ENCODE data around the gene SLC34A3. TPM values are rescaled to one million over a fixed set of nuclear protein-coding genes. Genes with fewer than 3 reads are reported as not detected.

SLC34A3 gene
- total RNA-seq, 2 experiments from 2014 or later: not detected

DNA sequence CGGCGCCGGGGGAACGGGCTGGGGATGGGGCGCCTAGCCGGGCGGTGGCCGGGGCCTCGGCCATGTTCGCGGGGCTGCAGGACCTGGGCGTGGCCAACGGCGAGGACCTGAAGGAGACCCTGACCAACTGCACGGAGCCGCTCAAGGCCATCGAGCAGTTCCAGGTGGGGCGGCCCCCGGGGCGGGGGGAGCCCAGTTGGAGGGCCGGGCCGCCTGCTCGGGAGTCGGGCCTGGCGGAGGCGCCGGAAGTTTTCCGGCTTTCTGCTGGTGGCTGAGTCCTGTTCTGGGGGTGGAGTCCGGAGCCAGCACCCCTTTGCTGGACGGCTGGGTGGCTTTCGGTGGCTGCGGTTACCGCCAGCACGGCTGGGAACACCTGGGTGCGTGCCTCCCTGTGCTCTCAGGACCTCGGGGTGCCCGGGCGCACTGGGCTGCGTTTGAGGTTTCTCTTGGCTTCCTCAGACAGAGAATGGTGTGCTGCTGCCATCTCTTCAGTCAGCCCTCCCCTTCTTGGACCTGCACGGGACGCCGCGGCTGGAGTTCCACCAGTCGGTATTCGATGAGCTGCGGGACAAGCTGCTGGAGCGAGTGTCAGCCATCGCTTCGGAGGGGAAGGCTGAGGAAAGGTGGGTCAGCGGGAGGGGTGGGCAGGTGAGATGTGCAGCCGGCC lies 24.9 kb downstream of the SLC34A3 start:
- Histone ChIP-seq H3K36me3 (ENCODE audit: insufficient read depth, low read length) (peaks cover 39% of the 10 kb centered on the region), H3K4me3 (ENCODE audit: low read depth, low read length, poor library complexity, severe bottlenecking) (peak overlapping the region; percentile 98), H3K9me3 (ENCODE audit: low read length) (no peaks in the 10 kb centered on the region), H3K9me2 (ENCODE audit: insufficient read depth, low read length) (no peaks in the 10 kb centered on the region), H3K27ac (ENCODE audit: low read depth, low read length, poor library complexity, severe bottlenecking) (peak overlapping the region; percentile 62), H3K79me2 (ENCODE audit: insufficient read depth, low read depth, low read length) (peaks cover 24% of the 10 kb centered on the region), H3K4me1 (ENCODE audit: insufficient read depth, low read length, poor library complexity, severe bottlenecking) (peaks cover 53% of the 10 kb centered on the region), H3K4me2 (ENCODE audit: low read length) (peak overlapping the region; percentile 93), H4K20me1 (ENCODE audit: insufficient read depth, low read length) (peaks cover 5% of the 10 kb centered on the region; the same call in 1 of the 2 replicates), H2AFZ (ENCODE audit: low read length) (peak overlapping the region; percentile 32; the same call in 1 of the 2 replicates)
- POLR2A ChIA-PET: interaction anchor here (0.9 to 4.4 kb wide), 3 partner anchors 14 to 126 kb away, joined by 3 to 26 read pairs (median 3); partner anchors contain the start of gene TUBB4B
- CTCF ChIA-PET (ENCODE audit: unreplicated experiment): no interaction called here
- peak; percentile 42 for DNase-seq (ENCODE audit: low spot score)
- intact Hi-C loops (cut with micrococcal nuclease; ENCODE audit: unreplicated experiment): loop anchor here (1.0 kb wide), 1 partner anchor 14 kb away; the partner anchor contains the start of gene TUBB4B
- TF ChIP-seq, protein P1, sequence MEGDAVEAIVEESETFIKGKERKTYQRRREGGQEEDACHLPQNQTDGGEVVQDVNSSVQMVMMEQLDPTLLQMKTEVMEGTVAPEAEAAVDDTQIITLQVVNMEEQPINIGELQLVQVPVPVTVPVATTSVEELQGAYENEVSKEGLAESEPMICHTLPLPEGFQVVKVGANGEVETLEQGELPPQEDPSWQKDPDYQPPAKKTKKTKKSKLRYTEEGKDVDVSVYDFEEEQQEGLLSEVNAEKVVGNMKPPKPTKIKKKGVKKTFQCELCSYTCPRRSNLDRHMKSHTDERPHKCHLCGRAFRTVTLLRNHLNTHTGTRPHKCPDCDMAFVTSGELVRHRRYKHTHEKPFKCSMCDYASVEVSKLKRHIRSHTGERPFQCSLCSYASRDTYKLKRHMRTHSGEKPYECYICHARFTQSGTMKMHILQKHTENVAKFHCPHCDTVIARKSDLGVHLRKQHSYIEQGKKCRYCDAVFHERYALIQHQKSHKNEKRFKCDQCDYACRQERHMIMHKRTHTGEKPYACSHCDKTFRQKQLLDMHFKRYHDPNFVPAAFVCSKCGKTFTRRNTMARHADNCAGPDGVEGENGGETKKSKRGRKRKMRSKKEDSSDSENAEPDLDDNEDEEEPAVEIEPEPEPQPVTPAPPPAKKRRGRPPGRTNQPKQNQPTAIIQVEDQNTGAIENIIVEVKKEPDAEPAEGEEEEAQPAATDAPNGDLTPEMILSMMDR (conservative IDR thresholded peaks at IDR 0.05; ENCODE audit: low read length): no peak
- no peak for TF ChIP-seq EZH2phosphoT487 (IDR thresholded peaks at IDR 0.05; ENCODE audit: borderline replicate concordance, low read depth, low read length)
- no TSS peak for BruUV-seq (replicated peaks)

DNA sequence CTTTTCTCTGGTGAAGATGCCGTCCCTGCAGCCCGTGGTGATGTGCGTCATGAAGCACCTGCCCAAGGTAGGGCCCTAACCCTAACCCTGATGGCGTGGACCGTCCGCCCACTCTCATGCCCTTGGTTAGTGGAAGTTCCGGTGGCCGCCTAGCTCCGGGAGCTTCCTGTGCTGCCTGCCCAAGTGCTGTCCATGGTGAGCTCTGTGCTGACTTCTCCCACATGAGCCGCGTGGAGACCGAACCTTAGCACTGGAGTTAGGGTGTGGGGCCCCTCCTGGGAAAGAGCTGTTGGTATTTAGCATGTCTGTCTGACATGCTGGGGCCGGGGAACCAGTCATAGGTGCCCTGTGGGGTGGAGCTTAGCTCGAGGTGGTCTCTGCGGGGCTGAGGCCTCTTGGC lies 25.7 kb downstream of the SLC34A3 start:
- DNase-seq (ENCODE audit: low spot score): no peak
- H3K36me3 ChIP-seq (ENCODE audit: insufficient read depth, low read length): peaks cover 41% of the 10 kb centered on the region
- ChIA-PET POLR2A (interaction anchor here (0.9 to 4.4 kb wide), 3 partner anchors 13 to 127 kb away, joined by 3 to 26 read pairs (median 3); partner anchors contain the start of gene TUBB4B), CTCF (ENCODE audit: unreplicated experiment) (no interaction called here)
- H3K79me2 ChIP-seq (ENCODE audit: insufficient read depth, low read depth, low read length): peaks cover 24% of the 10 kb centered on the region
- no peaks in the 10 kb centered on the region for H3K9me2 ChIP-seq (ENCODE audit: insufficient read depth, low read length)
- peak overlapping the region; percentile 98 for H3K4me3 ChIP-seq (ENCODE audit: low read depth, low read length, poor library complexity, severe bottlenecking)
- peak overlapping the region; percentile 93 for H3K4me2 ChIP-seq (ENCODE audit: low read length)
- no peak overlapping the region for H3K27ac ChIP-seq (ENCODE audit: low read depth, low read length, poor library complexity, severe bottlenecking)
- peaks cover 5% of the 10 kb centered on the region; the same call in 1 of the 2 replicates for H4K20me1 ChIP-seq (ENCODE audit: insufficient read depth, low read length)
- intact Hi-C loops (cut with micrococcal nuclease; ENCODE audit: unreplicated experiment): no loop called here
- peaks cover 53% of the 10 kb centered on the region for H3K4me1 ChIP-seq (ENCODE audit: insufficient read depth, low read length, poor library complexity, severe bottlenecking)
- no peak for TF ChIP-seq EZH2phosphoT487 (IDR thresholded peaks at IDR 0.05; ENCODE audit: borderline replicate concordance, low read depth, low read length)
- TF ChIP-seq, protein P1 (conservative IDR thresholded peaks at IDR 0.05; ENCODE audit: low read length): no peak
- H2AFZ ChIP-seq (ENCODE audit: low read length): no peak overlapping the region
- no peaks in the 10 kb centered on the region for H3K9me3 ChIP-seq (ENCODE audit: low read length)
- no TSS peak for BruUV-seq (replicated peaks)

DNA sequence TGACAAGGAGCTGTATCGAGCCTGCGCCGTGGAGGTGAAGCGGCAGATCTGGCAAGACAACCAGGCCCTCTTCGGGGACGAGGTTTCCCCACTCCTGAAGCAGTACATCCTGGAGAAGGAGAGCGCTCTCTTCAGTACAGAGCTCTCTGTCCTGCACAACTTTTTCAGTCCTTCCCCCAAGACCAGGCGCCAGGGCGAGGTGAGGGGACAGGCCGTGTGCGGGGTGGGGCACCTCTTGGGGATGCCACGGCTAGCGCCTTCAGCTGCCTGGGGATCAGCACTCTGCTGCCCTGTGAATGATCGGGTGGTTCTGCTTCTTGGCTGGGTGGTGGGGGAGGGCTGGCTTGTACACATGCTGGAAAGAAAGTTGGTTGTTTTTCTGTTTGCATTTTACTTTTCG lies 26.2 kb downstream of the SLC34A3 start:
- H3K4me3 ChIP-seq (ENCODE audit: low read depth, low read length, poor library complexity, severe bottlenecking): peak overlapping the region; percentile 98
- ChIA-PET CTCF (ENCODE audit: unreplicated experiment) (no interaction called here), POLR2A (interaction anchor here (4.4 kb wide), 1 partner anchor 17 kb away, joined by 26 read pairs; the partner anchor contains the start of gene TUBB4B)
- no peak overlapping the region for H2AFZ ChIP-seq (ENCODE audit: low read length)
- peaks cover 5% of the 10 kb centered on the region; the same call in 1 of the 2 replicates for H4K20me1 ChIP-seq (ENCODE audit: insufficient read depth, low read length)
- H3K27ac ChIP-seq (ENCODE audit: low read depth, low read length, poor library complexity, severe bottlenecking): no peak overlapping the region
- DNase-seq (ENCODE audit: low spot score): no peak
- peak overlapping the region; percentile 93 for H3K4me2 ChIP-seq (ENCODE audit: low read length)
- peaks cover 53% of the 10 kb centered on the region for H3K4me1 ChIP-seq (ENCODE audit: insufficient read depth, low read length, poor library complexity, severe bottlenecking)
- H3K79me2 ChIP-seq (ENCODE audit: insufficient read depth, low read depth, low read length): peaks cover 24% of the 10 kb centered on the region
- peaks cover 41% of the 10 kb centered on the region for H3K36me3 ChIP-seq (ENCODE audit: insufficient read depth, low read length)
- BruUV-seq (replicated peaks): no TSS peak
- H3K9me3 ChIP-seq (ENCODE audit: low read length): no peaks in the 10 kb centered on the region
- H3K9me2 ChIP-seq (ENCODE audit: insufficient read depth, low read length): no peaks in the 10 kb centered on the region
- TF ChIP-seq, protein P1 (conservative IDR thresholded peaks at IDR 0.05; ENCODE audit: low read length): no peak
- no peak for TF ChIP-seq EZH2phosphoT487 (IDR thresholded peaks at IDR 0.05; ENCODE audit: borderline replicate concordance, low read depth, low read length)
- intact Hi-C loops (cut with micrococcal nuclease; ENCODE audit: unreplicated experiment): no loop called here
